GM23248 (cell line): ENCODE measurements around the gene WWOX.

ENCODE experiments used
- EZH2 ChIP-seq: fragments of 200-600 bp; sonication (generic); IDR thresholded peaks from 2 replicates; pipeline ENCODE4 v1.6.1; 2018; ENCODE audit warnings: antibody characterized with exemption, mild to moderate bottlenecking; ENCODE audit not compliant: insufficient read depth, poor library complexity, severe bottlenecking
- EZH2phosphoT487 ChIP-seq: fragments of 200-600 bp; sonication (generic); IDR thresholded peaks from 2 replicates; pipeline ENCODE4 v1.6.1; 2018; ENCODE audit warnings: antibody characterized with exemption, moderate library complexity, mild to moderate bottlenecking, low read depth; ENCODE audit not compliant: insufficient read depth

DNA sequence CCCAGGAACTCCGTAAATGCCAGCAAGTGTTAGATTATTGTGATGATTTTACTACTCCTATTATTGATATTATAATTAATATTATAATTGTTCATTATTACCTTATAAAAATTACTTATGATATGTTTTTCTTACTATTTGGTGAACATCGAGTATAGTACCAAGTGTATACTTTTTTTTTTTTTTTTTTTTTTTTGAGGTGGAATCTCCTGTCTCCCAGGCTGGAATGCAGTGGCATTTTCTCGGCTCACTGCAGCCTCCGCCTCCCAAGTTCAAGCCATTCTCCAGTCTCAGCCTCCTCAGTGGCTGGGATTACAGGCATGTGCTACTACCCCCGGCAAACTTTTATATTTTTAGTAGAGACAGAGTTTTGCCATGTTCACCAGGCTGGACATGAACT is 347.0 kb downstream of the WWOX start:
- no peak for TF ChIP-seq EZH2
- TF ChIP-seq EZH2phosphoT487, result no peak
